Keratinocyte (primary cell): ENCODE measurements around the gene HSDL2.
A peak's percentile ranks its signal among the peaks of the same experiment; 100 is the strongest.

ENCODE experiments used
- CTCF ChIP-seq, 3 experiments: IDR thresholded peaks in 1 of 3; conservative IDR thresholded peaks in 1 of 3; optimal IDR thresholded peaks in 1 of 3; 2 replicates in 2 of 3; 3 replicates in 1 of 3; pipeline versions ENCODE3 to v1.5.1; 2011; ENCODE audit warnings: low read length in 3 of 3, mild to moderate bottlenecking in 3 of 3, moderate library complexity in 2 of 3, control low read depth in 1 of 3, inconsistent platforms in 1 of 3; ENCODE audit not compliant: insufficient read depth in 2 of 3; ENCODE audit errors: extremely low read depth in 1 of 3
- EZH2 ChIP-seq: IDR thresholded peaks from one replicate; pipeline ENCODE4 v1.6.1; 2012; ENCODE audit warnings: inconsistent platforms, mild to moderate bottlenecking, low read length, moderate library complexity

GRCh38 chr9:112486221-112487007, 106.5 kb downstream of the HSDL2 start, which contains the start of gene KIAA1958:
- TF ChIP-seq CTCF (optimal IDR thresholded peaks at IDR 0.05 in 1 of 3, IDR thresholded peaks at IDR 0.05 in 1 of 3, conservative IDR thresholded peaks at IDR 0.05 in 1 of 3; ENCODE audit: extremely low read depth in 1 of 3, insufficient read depth in 2 of 3, low read length in 3 of 3) = peak in 1 of 3 experiments; percentile 24
- no peak for TF ChIP-seq EZH2
